ENCODE results near the gene FOXN1. TPM values are rescaled to one million over a fixed set of nuclear protein-coding genes. Genes with fewer than 3 reads are reported as not detected.

The FOXN1 gene
- total and polyA plus RNA-seq, 2 donors (not counting 1 experiment from before 2014, with no cell fraction given), result not detected

- no peak for DNase-seq (ENCODE audit: low read depth in 2 of 2)
- Histone ChIP-seq H3K27me3 (ENCODE audit: control insufficient read depth, insufficient read depth, low read length) (no peaks in the 10 kb centered on the region), H2AFZ (ENCODE audit: low read length) (no peak overlapping the region), H3K36me3 (ENCODE audit: control insufficient read depth, insufficient read depth, low read length) (peaks cover 12% of the 10 kb centered on the region), H3K79me2 (ENCODE audit: control insufficient read depth, insufficient read depth, low read length) (no peaks in the 10 kb centered on the region), H4K20me1 (ENCODE audit: control insufficient read depth, extremely low read depth, insufficient read depth, low read length) (no peaks in the 10 kb centered on the region), H3K9ac (ENCODE audit: insufficient read depth, low read length) (no peak overlapping the region), H3K9me3 (ENCODE audit: control insufficient read depth, insufficient read depth, low read depth, low read length) (no peaks in the 10 kb centered on the region), H3K27ac (ENCODE audit: insufficient read depth, low read length) (no peak overlapping the region), H3K4me3 (replicated peaks in 1 of 4; ENCODE audit: control extremely low read depth in 1 of 4, insufficient read depth in 1 of 4, low read depth in 3 of 4, low read length in 4 of 4) (no peak overlapping the region), H3K4me2 (ENCODE audit: extremely low read depth, insufficient read depth, low read length) (no peak overlapping the region), H3K4me1 (ENCODE audit: control insufficient read depth, extremely low read depth, insufficient read depth, low read length) (peaks cover 3% of the 10 kb centered on the region)
- TF ChIP-seq EZH2 (IDR thresholded peaks at IDR 0.05; ENCODE audit: low read length, missing control alignments) (no peak), CTCF (conservative IDR thresholded peaks at IDR 0.05 in 1 of 2, IDR thresholded peaks at IDR 0.05 in 1 of 2; ENCODE audit: low read depth in 1 of 2, low read length in 2 of 2) (no peak)
Measured at GRCh38 chr17:28549236-28550132, 43.3 kb downstream of the FOXN1 start.

GRCh38 chr17:28550858-28551257 lies 44.7 kb downstream of the FOXN1 start:
- H3K4me3 ChIP-seq (replicated peaks in 1 of 4; ENCODE audit: control extremely low read depth in 1 of 4, insufficient read depth in 1 of 4, low read depth in 3 of 4, low read length in 4 of 4), result no peak overlapping the region

More at GRCh38 chr17:28550858-28551257, 44.7 kb downstream of the FOXN1 start:
- Histone ChIP-seq H3K9ac (ENCODE audit: insufficient read depth, low read length) (no peak overlapping the region), H2AFZ (ENCODE audit: low read length) (no peak overlapping the region), H3K27me3 (ENCODE audit: control insufficient read depth, insufficient read depth, low read length) (no peaks in the 10 kb centered on the region), H3K4me2 (ENCODE audit: extremely low read depth, insufficient read depth, low read length) (no peak overlapping the region), H3K36me3 (ENCODE audit: control insufficient read depth, insufficient read depth, low read length) (peaks cover 16% of the 10 kb centered on the region), H3K79me2 (ENCODE audit: control insufficient read depth, insufficient read depth, low read length) (no peaks in the 10 kb centered on the region), H3K9me3 (ENCODE audit: control insufficient read depth, insufficient read depth, low read depth, low read length) (no peaks in the 10 kb centered on the region), H4K20me1 (ENCODE audit: control insufficient read depth, extremely low read depth, insufficient read depth, low read length) (no peaks in the 10 kb centered on the region), H3K4me1 (ENCODE audit: control insufficient read depth, extremely low read depth, insufficient read depth, low read length) (peaks cover 3% of the 10 kb centered on the region), H3K27ac (ENCODE audit: insufficient read depth, low read length) (no peak overlapping the region)
- DNase-seq (ENCODE audit: low read depth in 2 of 2), result no peak
- TF ChIP-seq CTCF (conservative IDR thresholded peaks at IDR 0.05 in 1 of 2, IDR thresholded peaks at IDR 0.05 in 1 of 2; ENCODE audit: low read depth in 1 of 2, low read length in 2 of 2), result no peak
- no peak for TF ChIP-seq EZH2 (IDR thresholded peaks at IDR 0.05; ENCODE audit: low read length, missing control alignments)

Data from fibroblast of lung (primary cell).